ENCODE measurements around the gene PIP5K1B.

The PIP5K1B gene

GRCh38 chr9:69004836-69005235, 299.8 kb downstream of the PIP5K1B start:
- no peaks in the 10 kb centered on the region for H3K27me3 ChIP-seq (ENCODE audit: control insufficient read depth, insufficient read depth, low read length)
- H3K4me3 ChIP-seq (ENCODE audit: low read length): no peak overlapping the region
- no peaks in the 10 kb centered on the region for H3K36me3 ChIP-seq (ENCODE audit: control insufficient read depth, insufficient read depth, low read length)
- H3K27ac ChIP-seq (ENCODE audit: low read depth, low read length): no peak overlapping the region
- no peak overlapping the region for H3K9ac ChIP-seq (ENCODE audit: low read length)
- no peaks in the 10 kb centered on the region for H3K4me1 ChIP-seq (ENCODE audit: control insufficient read depth, insufficient read depth, low read length)

GRCh38 chr9:69009708-69010107, 304.7 kb downstream of the PIP5K1B start:
- no peaks in the 10 kb centered on the region for H3K36me3 ChIP-seq (ENCODE audit: control insufficient read depth, insufficient read depth, low read length)
- H3K4me1 ChIP-seq (ENCODE audit: control insufficient read depth, insufficient read depth, low read length): no peaks in the 10 kb centered on the region
- H3K9ac ChIP-seq (ENCODE audit: low read length): no peak overlapping the region
- H3K4me3 ChIP-seq (ENCODE audit: low read length): no peak overlapping the region
- H3K27ac ChIP-seq (ENCODE audit: low read depth, low read length): no peak overlapping the region
- H3K27me3 ChIP-seq (ENCODE audit: control insufficient read depth, insufficient read depth, low read length): no peaks in the 10 kb centered on the region

- H3K27ac ChIP-seq (ENCODE audit: low read depth, low read length): no peak overlapping the region
- no peaks in the 10 kb centered on the region for H3K36me3 ChIP-seq (ENCODE audit: control insufficient read depth, insufficient read depth, low read length)
- H3K9ac ChIP-seq (ENCODE audit: low read length): no peak overlapping the region
- no peaks in the 10 kb centered on the region for H3K27me3 ChIP-seq (ENCODE audit: control insufficient read depth, insufficient read depth, low read length)
- H3K4me3 ChIP-seq (ENCODE audit: low read length): no peak overlapping the region
- H3K4me1 ChIP-seq (ENCODE audit: control insufficient read depth, insufficient read depth, low read length): no peaks in the 10 kb centered on the region
Observed at GRCh38 chr9:69012696-69013381, 307.8 kb downstream of the PIP5K1B start.

DNA sequence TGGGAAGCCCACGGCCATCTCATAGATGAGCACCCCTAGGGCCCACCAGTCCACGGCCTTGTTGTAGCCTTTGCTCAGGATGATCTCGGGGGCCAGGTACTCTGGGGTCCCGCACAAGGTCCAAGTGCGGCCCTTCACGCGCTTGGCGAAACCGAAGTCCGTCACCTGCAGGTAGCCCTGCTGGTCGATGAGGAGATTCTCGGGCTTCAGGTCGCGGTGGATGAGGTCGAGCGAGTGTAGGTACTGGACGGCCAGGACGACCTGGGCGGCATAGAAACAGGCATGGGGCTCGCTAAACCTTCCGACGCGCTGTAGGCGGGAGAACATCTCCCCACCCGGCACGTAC, 308.3 kb downstream of the PIP5K1B start:
- H3K9ac ChIP-seq (ENCODE audit: low read length): no peak overlapping the region
- no peak overlapping the region for H3K27ac ChIP-seq (ENCODE audit: low read depth, low read length)
- no peak overlapping the region for H3K4me3 ChIP-seq (ENCODE audit: low read length)
- H3K27me3 ChIP-seq (ENCODE audit: control insufficient read depth, insufficient read depth, low read length): no peaks in the 10 kb centered on the region
- H3K4me1 ChIP-seq (ENCODE audit: control insufficient read depth, insufficient read depth, low read length): no peaks in the 10 kb centered on the region
- no peaks in the 10 kb centered on the region for H3K36me3 ChIP-seq (ENCODE audit: control insufficient read depth, insufficient read depth, low read length)

DNA sequence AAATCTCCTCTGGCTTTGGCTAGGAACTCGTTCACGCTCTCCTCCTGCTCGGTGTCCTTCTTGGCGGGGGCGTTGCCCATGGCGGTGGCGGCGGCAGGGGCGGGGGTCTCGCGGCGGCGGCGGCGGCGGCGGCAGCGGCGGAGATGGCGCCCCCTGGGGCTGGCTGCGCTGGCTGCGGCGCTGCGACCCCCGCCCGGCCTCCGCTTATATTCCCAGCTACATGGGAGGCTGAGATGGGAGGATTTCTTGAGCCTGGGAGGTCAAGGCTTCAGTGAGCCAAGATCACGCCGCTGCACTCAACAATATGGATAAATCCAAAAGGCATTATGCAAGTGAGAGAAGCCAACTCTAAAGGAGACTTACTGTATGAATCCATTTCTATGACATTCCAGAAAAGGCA, 309.0 kb downstream of the PIP5K1B start, which contains the start of gene PRKACG:
Gene PRKACG, minus strand, starts transcription at position 101 of the 400 bp plus-strand sequence. Its CDS starts 21 bp downstream, at position 80.
- H3K4me1 ChIP-seq (ENCODE audit: control insufficient read depth, insufficient read depth, low read length): no peaks in the 10 kb centered on the region
- H3K4me3 ChIP-seq (ENCODE audit: low read length): no peak within 1 kb of the TSS
- H3K9ac ChIP-seq (ENCODE audit: low read length): no peak within 1 kb of the TSS
- no peaks in the 10 kb centered on the region for H3K36me3 ChIP-seq (ENCODE audit: control insufficient read depth, insufficient read depth, low read length)
- H3K27ac ChIP-seq (ENCODE audit: low read depth, low read length): no peak within 1 kb of the TSS
- H3K27me3 ChIP-seq (ENCODE audit: control insufficient read depth, insufficient read depth, low read length): no peaks in the 10 kb centered on the region

GRCh38 chr9:69016191-69017096, 311.4 kb downstream of the PIP5K1B start:
- Histone ChIP-seq H3K27ac (ENCODE audit: low read depth, low read length) (no peak overlapping the region), H3K9ac (ENCODE audit: low read length) (no peak overlapping the region), H3K4me1 (ENCODE audit: control insufficient read depth, insufficient read depth, low read length) (no peaks in the 10 kb centered on the region), H3K4me3 (ENCODE audit: low read length) (no peak overlapping the region), H3K27me3 (ENCODE audit: control insufficient read depth, insufficient read depth, low read length) (no peaks in the 10 kb centered on the region), H3K36me3 (ENCODE audit: control insufficient read depth, insufficient read depth, low read length) (no peaks in the 10 kb centered on the region)

GRCh38 chr9:69018737-69019136, 313.7 kb downstream of the PIP5K1B start:
- no peaks in the 10 kb centered on the region for H3K27me3 ChIP-seq (ENCODE audit: control insufficient read depth, insufficient read depth, low read length)
- no peak overlapping the region for H3K27ac ChIP-seq (ENCODE audit: low read depth, low read length)
- H3K9ac ChIP-seq (ENCODE audit: low read length): no peak overlapping the region
- H3K36me3 ChIP-seq (ENCODE audit: control insufficient read depth, insufficient read depth, low read length): no peaks in the 10 kb centered on the region
- H3K4me1 ChIP-seq (ENCODE audit: control insufficient read depth, insufficient read depth, low read length): no peaks in the 10 kb centered on the region
- no peak overlapping the region for H3K4me3 ChIP-seq (ENCODE audit: low read length)

- Histone ChIP-seq H3K4me1 (ENCODE audit: control insufficient read depth, insufficient read depth, low read length) (no peaks in the 10 kb centered on the region), H3K4me3 (ENCODE audit: low read length) (no peak overlapping the region), H3K27me3 (ENCODE audit: control insufficient read depth, insufficient read depth, low read length) (no peaks in the 10 kb centered on the region), H3K36me3 (ENCODE audit: control insufficient read depth, insufficient read depth, low read length) (no peaks in the 10 kb centered on the region), H3K9ac (ENCODE audit: low read length) (no peak overlapping the region), H3K27ac (ENCODE audit: low read depth, low read length) (no peak overlapping the region)
Observed at GRCh38 chr9:69019808-69020207, 314.8 kb downstream of the PIP5K1B start.

DNA sequence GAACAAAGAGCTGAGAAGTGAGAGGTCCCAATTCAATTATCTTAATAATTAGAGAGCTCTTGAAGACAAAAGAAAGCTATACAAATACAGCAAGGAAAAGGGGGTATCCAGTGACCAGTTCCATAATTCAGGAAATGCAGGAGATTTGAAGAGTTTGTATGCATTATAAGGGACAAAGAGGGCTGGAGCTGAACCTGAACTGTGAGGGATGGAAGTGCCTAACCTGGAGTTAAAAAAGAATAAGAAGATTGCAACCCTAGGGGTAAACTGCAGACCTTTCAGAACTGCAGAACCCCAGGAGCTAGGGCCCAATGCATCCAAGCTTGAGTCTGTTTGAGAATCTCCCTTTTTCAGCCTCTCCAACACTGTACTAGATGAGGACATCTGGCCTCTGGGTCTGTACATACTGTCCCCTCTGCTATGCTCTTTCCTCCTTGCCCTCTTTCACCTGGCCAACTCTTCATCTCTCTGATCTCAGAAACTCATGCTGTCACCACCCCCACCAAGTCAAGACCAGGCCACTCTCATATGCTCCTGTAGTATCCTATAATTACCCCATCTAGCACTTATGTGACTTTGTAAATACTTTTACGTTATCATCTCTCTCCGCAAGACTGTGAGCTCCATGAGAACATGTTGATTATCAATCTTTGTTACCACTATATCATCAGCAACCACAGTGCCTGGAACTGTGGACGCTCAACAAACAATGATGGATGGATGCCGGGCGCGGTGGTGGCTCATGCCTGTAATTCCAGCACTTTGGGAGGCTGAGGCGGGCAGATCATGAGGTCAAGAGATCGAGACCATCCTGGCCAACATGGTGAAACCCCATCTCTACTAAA, 315.5 kb downstream of the PIP5K1B start:
- Histone ChIP-seq H3K27me3 (ENCODE audit: control insufficient read depth, insufficient read depth, low read length) (no peaks in the 10 kb centered on the region), H3K27ac (ENCODE audit: low read depth, low read length) (no peak overlapping the region), H3K4me3 (ENCODE audit: low read length) (no peak overlapping the region), H3K36me3 (ENCODE audit: control insufficient read depth, insufficient read depth, low read length) (no peaks in the 10 kb centered on the region), H3K9ac (ENCODE audit: low read length) (no peak overlapping the region), H3K4me1 (ENCODE audit: control insufficient read depth, insufficient read depth, low read length) (no peaks in the 10 kb centered on the region)

DNA sequence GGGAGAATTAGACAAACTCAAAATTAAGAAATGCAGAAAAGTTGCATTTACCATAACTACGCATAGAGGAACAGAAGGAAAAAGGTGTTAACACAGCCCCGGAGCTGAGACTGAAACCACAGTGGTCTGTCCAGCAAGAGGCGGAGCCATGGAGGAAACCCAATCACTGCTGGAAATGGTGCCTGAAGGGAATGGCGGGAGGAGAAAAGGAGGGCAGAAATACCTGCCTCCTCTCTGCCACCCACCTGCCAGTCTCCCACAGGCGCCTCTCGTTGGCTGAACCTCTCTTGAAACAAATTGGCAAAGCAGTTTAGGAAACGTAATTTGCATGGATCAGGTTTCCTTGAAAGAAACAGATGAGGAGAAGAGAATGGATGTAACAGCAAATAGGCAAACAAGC, 318.6 kb downstream of the PIP5K1B start:
- Histone ChIP-seq H3K4me1 (ENCODE audit: control insufficient read depth, insufficient read depth, low read length) (no peaks in the 10 kb centered on the region), H3K27me3 (ENCODE audit: control insufficient read depth, insufficient read depth, low read length) (no peaks in the 10 kb centered on the region), H3K27ac (ENCODE audit: low read depth, low read length) (no peak overlapping the region), H3K9ac (ENCODE audit: low read length) (no peak overlapping the region), H3K4me3 (ENCODE audit: low read length) (no peak overlapping the region), H3K36me3 (ENCODE audit: control insufficient read depth, insufficient read depth, low read length) (no peaks in the 10 kb centered on the region)

GRCh38 chr9:69027355-69028097, 322.5 kb downstream of the PIP5K1B start:
- H3K27ac ChIP-seq (ENCODE audit: low read depth, low read length): no peak overlapping the region
- no peaks in the 10 kb centered on the region for H3K36me3 ChIP-seq (ENCODE audit: control insufficient read depth, insufficient read depth, low read length)
- no peaks in the 10 kb centered on the region for H3K27me3 ChIP-seq (ENCODE audit: control insufficient read depth, insufficient read depth, low read length)
- H3K9ac ChIP-seq (ENCODE audit: low read length): no peak overlapping the region
- H3K4me3 ChIP-seq (ENCODE audit: low read length): no peak overlapping the region
- H3K4me1 ChIP-seq (ENCODE audit: control insufficient read depth, insufficient read depth, low read length): no peaks in the 10 kb centered on the region

DNA sequence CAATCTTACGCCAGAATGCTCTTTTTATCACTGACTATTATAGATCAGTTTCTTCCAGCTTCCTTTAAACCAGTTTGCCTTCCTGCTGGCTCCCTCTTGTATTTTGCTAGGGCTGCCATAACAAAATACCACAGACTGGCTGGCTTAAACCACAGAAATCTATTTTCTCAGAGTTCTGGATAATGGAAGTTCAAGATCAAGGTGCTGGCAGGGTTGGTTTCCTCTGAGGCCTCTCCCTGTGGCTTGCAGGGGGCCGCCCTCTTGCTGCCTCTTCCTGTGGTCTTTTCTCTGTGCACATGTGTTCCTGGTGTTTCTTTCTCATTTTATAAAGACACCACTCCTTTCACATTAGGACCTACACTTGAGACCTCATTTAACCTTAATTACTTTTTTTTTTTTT, 323.7 kb downstream of the PIP5K1B start:
- Histone ChIP-seq H3K4me1 (ENCODE audit: control insufficient read depth, insufficient read depth, low read length) (no peaks in the 10 kb centered on the region), H3K27ac (ENCODE audit: low read depth, low read length) (no peak overlapping the region), H3K9ac (ENCODE audit: low read length) (no peak overlapping the region), H3K4me3 (ENCODE audit: low read length) (no peak overlapping the region), H3K27me3 (ENCODE audit: control insufficient read depth, insufficient read depth, low read length) (no peaks in the 10 kb centered on the region), H3K36me3 (ENCODE audit: control insufficient read depth, insufficient read depth, low read length) (no peaks in the 10 kb centered on the region)
